ENCODE data around the gene IVNS1ABP.

- TF ChIP-seq CTCF (IDR thresholded peaks at IDR 0.05 in 4 of 5, conservative IDR thresholded peaks at IDR 0.05 in 1 of 5) = no peak
- no peak for TF ChIP-seq POLR2A (IDR thresholded peaks at IDR 0.05)
Measured at GRCh38 chr1:185288435-185288834, 28.6 kb downstream of the IVNS1ABP start.
